ENCODE results near the gene EIF4H.

The EIF4H gene

GRCh38 chr7:74138945-74139843 lies 35.0 kb upstream of the EIF4H start:
- H3K27ac ChIP-seq, result no peak overlapping the region
- TF ChIP-seq ZFX (IDR thresholded peaks at IDR 0.05; ENCODE audit: borderline replicate concordance) (no peak), CTCF (IDR thresholded peaks at IDR 0.05) (no peak)

GRCh38 chr7:74141705-74142104 lies 32.5 kb upstream of the EIF4H start:
- TF ChIP-seq ZFX (IDR thresholded peaks at IDR 0.05; ENCODE audit: borderline replicate concordance), result no peak
- TF ChIP-seq CTCF (IDR thresholded peaks at IDR 0.05), result peak; percentile 5; the same call in 1 of the 2 replicates
- no peak overlapping the region for H3K27ac ChIP-seq

GRCh38 chr7:74143383-74143782 lies 30.8 kb upstream of the EIF4H start:
- H3K27ac ChIP-seq, result no peak overlapping the region
- TF ChIP-seq ZFX (IDR thresholded peaks at IDR 0.05; ENCODE audit: borderline replicate concordance), result no peak
- no peak for TF ChIP-seq CTCF (IDR thresholded peaks at IDR 0.05)

GRCh38 chr7:74148491-74148890 lies 25.7 kb upstream of the EIF4H start:
- TF ChIP-seq CTCF (IDR thresholded peaks at IDR 0.05) (no peak), ZFX (IDR thresholded peaks at IDR 0.05; ENCODE audit: borderline replicate concordance) (no peak)
- no peak overlapping the region for H3K27ac ChIP-seq

- no peak overlapping the region for H3K27ac ChIP-seq
- TF ChIP-seq ZFX (IDR thresholded peaks at IDR 0.05; ENCODE audit: borderline replicate concordance), result no peak
- no peak for TF ChIP-seq CTCF (IDR thresholded peaks at IDR 0.05)
These were observed 25.1 kb upstream of the EIF4H start for GRCh38 chr7:74149071-74149470.

GRCh38 chr7:74149603-74150002 lies 24.6 kb upstream of the EIF4H start:
- no peak overlapping the region for H3K27ac ChIP-seq
- TF ChIP-seq ZFX (IDR thresholded peaks at IDR 0.05; ENCODE audit: borderline replicate concordance) (no peak), CTCF (IDR thresholded peaks at IDR 0.05) (no peak)

GRCh38 chr7:74153736-74154135 lies 20.4 kb upstream of the EIF4H start:
- H3K27ac ChIP-seq, result no peak overlapping the region
- no peak for TF ChIP-seq CTCF (IDR thresholded peaks at IDR 0.05)
- no peak for TF ChIP-seq ZFX (IDR thresholded peaks at IDR 0.05; ENCODE audit: borderline replicate concordance)
